Ecto neural progenitor cell (in vitro differentiated cells): Measurements from ENCODE around the gene TMEM19.
"Not testable (repeated sequence)": the region's sequence is repeated elsewhere in the genome, so short reads cannot be mapped to it uniquely, and the experiment has no call there.

ENCODE experiments used
- DNase-seq: peaks from one replicate; pipeline ENCODE4 v3.0.0-alpha.2; 2018; ENCODE audit warnings: low spot score

Gene TMEM19

DNA sequence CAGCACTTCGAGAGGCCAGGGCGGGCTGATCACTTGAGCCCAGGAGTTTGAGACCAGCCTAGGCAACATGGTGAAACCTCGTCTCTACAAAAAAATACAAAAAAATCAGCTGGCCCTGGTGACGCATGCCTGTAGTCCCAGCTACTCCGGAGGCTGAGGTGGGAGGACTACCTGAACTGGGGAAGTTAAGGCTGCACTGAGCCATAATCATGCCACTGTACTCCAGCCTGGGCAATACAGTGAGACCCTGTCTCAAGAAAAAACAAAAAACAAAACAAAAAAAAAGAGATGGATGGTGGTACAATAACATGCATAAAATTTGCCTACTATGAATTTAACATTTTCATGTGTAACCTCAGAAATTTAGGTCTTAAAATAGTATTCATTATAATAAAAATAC is 19.6 kb upstream of the TMEM19 start:
- no peak for DNase-seq

GRCh38 chr12:71671311-71671710 is 14.6 kb upstream of the TMEM19 start:
- DNase-seq = no peak

DNA sequence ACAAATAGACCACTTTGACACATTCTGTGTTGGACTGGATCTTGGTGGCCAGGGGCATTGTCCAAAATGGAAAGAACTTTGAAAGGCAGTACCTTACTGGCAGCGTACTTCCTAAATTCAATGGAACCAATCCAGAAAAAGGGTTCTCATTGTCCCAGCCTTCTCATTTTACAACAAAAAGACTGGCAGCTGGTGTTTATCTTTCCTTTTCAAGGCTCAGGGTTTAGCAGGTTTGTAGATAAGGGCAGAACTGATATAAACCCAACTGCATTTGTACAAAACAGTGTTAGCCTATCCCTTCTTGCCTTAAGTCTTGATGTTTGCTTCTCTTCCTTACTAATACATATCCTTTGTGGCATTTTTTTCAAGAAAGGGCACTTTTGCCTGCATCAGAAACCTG is 14.1 kb upstream of the TMEM19 start:
- DNase-seq = no peak

DNA sequence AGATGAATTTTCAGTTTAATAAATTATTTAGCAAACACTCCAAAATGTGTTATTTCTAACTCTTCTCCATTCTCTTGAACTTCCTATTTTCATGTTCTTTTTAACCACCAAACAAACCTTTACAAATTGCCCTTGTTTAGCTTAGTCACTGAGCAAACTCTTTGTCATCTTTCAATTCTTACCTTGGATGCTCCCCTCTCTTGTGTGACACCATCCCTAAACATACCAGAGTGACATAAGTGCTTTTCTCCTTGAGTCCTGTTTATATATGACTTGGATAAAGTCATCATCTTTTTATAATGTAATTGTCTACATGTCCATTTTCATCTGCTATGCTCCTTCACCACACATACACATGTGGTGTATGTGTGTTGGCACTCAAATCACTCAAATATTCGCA is 3.4 kb upstream of the TMEM19 start:
- no peak for DNase-seq

DNA sequence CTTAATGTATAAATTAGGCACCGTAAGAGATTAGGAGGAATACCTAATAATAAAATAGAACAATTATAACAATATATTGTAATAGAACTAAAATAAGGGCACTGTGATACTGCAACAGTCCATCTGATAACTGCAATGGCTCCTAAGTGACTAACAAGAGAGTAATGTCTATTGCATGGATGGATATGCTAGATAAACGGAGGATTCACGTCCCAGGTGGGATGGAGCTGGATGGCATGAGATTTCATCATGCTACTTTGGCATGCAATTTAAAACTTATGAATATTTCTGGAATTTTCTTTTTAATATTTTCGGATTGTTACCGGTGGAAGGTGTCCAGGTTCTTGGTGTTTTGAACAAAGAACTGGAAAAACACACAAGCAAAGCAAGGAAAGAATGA is 2.2 kb upstream of the TMEM19 start:
- DNase-seq = no peak

DNA sequence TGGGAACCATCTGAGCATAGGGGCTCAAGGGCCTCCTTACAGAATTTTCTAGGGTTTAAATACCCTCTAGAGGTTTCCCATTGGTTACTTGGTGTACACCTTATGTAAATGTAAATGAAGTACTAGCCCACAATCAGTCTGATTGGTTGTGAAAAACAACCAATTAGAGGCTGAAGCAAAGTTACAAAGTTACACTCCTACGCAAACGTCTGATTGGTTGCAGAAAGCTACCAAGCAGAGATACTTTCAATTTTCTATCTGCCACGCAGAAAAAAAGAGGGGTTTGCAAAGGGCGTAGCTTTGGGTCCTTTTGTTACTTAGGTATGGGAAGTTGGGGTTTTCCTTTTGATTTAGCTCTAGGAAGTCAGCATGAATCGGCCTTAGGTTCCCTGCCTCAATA is 1.8 kb upstream of the TMEM19 start:
- DNase-seq = no peak

GRCh38 chr12:71685312-71685906 is 473 bp upstream of the TMEM19 start:
- DNase-seq = no peak

DNA sequence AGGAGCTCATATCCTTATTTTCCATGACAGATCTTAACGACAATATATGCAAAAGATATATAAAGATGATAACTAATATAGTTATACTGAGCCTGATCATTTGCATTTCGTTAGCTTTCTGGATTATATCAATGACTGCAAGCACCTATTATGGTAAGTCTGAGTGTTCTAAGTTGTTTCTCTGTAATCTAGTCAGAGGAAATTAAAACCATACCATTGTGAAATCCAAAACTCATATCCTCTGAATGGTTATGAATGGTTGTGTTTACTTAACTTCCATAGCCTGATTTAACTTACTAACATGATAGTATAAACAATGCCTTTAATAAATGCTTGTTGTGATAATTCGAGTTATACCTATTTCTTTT is 760 bp downstream of the TMEM19 start:
- DNase-seq = no peak

DNA sequence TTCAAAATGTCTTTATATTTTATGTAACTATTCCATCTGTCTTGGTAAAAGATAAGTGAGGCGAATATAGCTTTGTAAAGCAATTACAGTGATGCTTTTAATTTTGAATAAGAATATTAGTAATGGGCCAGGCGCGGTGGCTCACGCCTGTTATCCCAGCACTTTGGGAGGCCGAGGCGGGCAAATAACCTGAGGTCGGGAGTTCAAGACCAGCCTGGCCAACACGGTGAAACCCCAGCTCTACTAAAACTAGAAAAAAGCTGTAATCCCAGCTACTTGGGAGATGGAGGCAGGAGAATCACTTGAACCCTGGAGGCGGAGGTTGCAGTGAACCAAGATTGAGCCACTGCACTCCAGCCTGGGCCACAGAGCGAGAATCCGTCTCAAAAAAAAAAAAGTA is 1.3 kb downstream of the TMEM19 start:
- DNase-seq = not testable (repeated sequence)

DNA sequence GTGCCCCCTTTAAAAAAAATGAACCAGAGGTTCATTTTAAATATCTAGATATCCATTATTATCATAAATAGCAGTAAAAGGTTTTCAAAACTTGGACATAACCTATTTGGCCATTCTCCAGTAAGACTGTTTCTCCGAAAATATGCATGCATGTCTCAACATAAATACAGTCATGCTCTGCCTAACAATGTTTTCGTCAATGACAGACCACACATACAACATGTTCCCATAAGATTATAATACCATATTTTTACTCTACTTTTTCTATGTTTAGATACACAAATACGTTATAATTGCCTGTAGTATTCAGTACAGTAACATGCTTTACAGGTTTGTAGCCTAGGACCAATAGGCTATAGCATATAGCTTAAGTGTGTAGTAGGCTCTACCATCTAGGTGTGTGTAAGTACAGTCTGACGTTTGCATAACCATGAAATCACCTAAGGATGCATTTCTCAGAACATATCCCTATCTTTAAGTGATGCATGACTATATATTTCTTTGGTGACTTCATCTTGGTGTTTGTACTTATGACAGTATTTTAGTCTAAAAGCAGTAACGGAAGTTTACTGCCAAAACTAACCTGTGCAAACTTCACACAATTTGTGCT is 3.2 kb downstream of the TMEM19 start:
- DNase-seq = no peak

DNA sequence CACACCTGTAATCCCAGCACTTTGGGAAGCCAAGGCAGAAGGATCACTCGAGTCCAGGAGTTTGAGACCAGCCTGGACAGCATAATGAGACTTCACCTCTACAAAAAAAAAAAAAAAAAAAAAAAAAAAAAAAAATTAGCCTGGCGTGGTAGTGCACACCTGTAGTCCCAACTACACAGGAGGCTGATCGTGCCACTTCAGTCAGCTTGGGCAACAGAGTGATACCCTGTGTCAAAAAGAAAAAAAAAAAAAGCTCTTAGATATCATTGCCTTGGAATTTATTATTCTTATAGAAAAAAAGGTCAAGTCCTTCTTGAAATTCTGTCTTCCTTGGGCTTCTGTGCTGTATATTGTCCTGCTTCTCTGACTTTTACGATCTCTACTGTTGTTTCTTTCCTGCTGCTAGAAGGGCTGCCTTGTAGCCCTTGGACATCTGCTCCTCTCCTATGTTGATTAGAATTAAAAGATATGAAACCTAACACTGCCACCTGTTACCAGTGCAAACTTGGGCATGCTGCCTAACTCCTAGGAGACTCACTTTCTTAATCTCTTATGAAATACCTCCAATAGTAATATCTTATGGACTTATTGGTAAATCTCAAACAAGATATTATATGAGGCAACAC is 5.7 kb downstream of the TMEM19 start:
- no peak for DNase-seq

GRCh38 chr12:71693126-71693525 is 7.2 kb downstream of the TMEM19 start:
- no peak for DNase-seq

DNA sequence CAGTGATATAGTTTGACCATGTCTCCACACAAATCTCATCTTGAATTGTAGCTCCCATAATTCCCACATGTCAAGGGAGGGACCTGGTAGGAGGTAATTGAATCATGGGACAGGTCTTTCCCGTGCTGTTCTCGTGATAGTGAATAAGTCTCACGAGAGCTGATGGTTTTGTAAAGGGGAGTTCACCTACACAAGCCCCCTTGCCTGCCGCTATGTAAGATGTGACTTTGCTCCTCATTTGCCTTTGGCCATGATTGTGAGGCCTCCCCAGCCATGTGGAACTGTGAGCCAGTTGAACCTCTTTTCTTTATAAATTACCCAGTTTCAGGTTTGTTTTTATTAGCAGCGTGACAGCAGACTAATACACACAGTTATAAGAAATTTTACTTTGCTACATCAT is 7.8 kb downstream of the TMEM19 start:
- not testable (repeated sequence) for DNase-seq

- DNase-seq = no peak
Observed at GRCh38 chr12:71694099-71694820, 8.4 kb downstream of the TMEM19 start.

GRCh38 chr12:71695782-71696181 is 9.9 kb downstream of the TMEM19 start:
- no peak for DNase-seq

DNA sequence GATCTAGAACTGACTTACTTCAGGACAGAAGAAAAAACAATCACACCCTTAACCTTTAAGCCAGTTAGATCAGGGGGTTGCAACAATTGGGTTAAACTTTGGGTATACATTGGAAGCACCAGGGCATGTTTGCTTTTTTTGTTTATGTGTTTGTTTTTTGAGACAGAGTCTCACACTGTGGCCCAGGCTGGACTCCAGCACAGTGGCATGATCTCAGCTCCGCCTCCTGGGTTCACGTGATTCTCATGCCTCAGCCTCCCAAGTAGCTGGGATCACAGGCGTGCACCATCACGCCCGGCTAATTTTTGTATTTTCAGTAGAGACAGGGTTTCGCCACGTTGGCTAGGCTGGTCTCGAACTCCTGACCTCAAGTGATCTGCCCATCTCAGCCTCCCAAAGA is 16.3 kb downstream of the TMEM19 start:
- not testable (repeated sequence) for DNase-seq

DNA sequence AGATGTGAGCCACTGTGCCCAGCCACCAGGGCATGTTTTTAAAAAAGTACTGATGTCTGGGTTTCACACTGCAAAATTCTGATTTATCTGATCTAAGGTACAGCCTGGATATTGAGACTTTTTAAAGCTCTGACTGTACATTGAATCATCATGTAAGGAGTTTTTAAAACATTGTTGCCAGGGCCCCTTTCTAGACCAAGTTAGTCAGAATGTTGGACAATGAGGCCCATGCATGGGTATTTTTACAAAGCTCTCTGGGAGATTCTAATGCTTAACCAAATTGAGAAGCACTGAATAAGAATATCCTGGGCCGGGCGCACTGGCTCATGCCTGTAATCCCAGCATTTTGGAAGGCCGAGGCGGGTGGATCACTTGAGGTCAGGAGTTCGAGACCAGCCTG is 16.7 kb downstream of the TMEM19 start:
- DNase-seq = no peak

DNA sequence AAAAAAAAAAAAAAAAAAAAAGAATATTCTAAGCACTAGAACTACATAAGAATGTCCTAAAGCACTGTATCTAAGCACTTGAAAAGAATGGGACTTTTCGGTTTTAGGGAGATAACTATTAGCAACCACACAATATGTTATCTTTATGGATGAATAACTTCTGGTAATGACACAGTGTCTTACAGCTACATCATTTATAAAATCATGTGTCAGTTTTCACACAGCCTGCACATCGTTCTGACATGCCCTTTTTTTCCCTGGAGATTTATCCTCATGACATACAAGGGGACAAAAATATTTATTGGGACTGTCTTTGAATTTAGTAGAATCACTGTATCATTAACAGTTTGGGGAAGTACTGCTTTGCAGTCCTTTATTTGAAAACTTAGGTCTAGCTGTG is 17.3 kb downstream of the TMEM19 start:
- no peak for DNase-seq

DNA sequence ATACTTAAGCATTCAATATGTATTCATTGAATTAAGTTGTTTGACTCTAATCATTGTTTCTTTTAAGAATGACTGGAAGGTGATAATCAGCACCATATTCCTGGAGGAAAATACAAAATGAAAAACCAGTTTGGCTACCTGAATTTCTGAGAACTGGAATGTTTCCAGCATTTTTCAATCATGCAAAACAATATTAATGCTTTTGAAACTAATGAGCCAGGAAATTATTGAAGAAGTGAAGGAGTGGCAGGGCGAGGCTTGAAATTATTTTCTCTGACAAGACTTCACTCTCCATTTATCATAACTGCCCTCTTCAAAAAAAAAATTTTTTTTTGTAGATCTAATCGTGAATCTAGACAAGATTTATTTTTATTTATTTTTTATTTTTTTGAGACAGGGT is 19.0 kb downstream of the TMEM19 start:
- no peak for DNase-seq

- no peak for DNase-seq
Observed at GRCh38 chr12:71708658-71709057, 22.8 kb downstream of the TMEM19 start.

- no peak for DNase-seq
Observed at GRCh38 chr12:71710276-71711125, 24.6 kb downstream of the TMEM19 start.

DNA sequence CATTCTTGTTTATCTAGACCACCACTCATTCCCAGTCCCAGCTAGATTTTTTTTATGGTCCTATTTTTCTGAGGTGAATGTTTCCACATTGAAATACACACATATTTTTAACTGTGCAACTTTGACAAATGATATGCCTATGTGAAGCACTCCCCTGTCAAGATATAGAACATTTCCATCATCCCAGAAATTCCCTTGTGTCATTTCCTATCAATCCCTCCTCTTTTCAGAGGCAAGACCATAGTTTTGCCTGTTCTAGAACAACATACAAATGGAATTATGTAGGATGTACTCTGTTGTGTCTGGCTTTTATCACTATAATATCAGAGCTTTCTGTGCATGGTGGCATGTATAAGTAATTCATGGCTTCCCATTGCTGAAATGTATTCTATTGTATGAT is 32.7 kb downstream of the TMEM19 start:
- no peak for DNase-seq
